Measurements from ENCODE around the gene STK38.

DNA sequence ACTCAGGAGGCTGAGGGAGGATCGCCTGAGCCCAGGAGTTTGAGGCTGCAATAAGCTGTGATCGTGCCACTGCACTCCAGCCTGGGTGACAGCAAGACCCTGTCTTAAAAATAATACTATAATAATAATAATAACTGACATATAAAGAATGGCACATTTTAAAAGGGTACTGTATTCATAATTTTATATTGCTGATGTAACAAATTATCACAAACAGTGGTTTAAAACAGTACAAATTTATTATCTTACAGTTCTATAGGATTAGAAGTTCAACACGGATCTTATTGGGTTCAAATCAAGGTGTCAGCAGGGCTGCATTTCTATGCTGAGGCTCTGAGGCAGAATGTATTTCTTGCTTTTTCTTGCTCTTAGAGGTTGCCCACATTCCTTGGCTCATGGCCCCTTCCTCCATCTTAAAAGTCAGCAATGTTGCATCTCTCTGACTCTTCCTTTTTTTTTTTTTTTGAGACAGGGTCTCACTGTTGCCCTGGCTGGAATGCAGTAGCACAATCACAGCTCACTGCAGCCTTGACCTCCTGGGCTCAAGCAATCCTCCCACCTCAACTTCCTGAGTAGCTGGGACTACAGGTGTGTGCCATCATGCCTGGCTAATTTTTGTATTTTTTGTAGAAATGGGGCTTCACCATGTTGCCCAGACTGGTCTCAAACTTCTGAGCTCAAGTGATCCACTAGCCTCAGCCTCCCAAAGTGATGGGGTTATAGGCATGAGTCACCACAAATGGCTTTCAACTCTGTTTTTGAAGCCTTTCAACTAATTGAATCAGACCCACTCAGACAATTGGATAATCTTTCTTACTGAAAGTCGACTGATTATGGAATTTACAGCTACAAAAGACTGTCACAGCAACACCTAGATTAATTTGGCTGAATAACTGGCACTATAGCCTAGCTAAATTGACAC, 24.1 kb upstream of the STK38 start:
- TF ChIP-seq, protein P1, sequence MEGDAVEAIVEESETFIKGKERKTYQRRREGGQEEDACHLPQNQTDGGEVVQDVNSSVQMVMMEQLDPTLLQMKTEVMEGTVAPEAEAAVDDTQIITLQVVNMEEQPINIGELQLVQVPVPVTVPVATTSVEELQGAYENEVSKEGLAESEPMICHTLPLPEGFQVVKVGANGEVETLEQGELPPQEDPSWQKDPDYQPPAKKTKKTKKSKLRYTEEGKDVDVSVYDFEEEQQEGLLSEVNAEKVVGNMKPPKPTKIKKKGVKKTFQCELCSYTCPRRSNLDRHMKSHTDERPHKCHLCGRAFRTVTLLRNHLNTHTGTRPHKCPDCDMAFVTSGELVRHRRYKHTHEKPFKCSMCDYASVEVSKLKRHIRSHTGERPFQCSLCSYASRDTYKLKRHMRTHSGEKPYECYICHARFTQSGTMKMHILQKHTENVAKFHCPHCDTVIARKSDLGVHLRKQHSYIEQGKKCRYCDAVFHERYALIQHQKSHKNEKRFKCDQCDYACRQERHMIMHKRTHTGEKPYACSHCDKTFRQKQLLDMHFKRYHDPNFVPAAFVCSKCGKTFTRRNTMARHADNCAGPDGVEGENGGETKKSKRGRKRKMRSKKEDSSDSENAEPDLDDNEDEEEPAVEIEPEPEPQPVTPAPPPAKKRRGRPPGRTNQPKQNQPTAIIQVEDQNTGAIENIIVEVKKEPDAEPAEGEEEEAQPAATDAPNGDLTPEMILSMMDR (IDR thresholded peaks at IDR 0.05), result no peak
- TF ChIP-seq POLR2A (IDR thresholded peaks at IDR 0.05) (no peak), POLR2AphosphoS5 (IDR thresholded peaks at IDR 0.05) (no peak), EP300 (IDR thresholded peaks at IDR 0.05) (no peak)

Data from gastroesophageal sphincter (tissue), 3 donors.